Activated naive CD8-positive, alpha-beta T cell treated with anti-CD3 and anti-CD28 coated beads, Interleukin-2, amount 50 U/mL, for 16 hours (primary cell): Measurements from ENCODE around the gene MACF1.

Experiments used
- DNase-seq: peaks from one replicate; pipeline ENCODE4 v3.0.0-alpha.2; 2020; ENCODE audit warnings: low read depth, low spot score

Gene MACF1

DNA sequence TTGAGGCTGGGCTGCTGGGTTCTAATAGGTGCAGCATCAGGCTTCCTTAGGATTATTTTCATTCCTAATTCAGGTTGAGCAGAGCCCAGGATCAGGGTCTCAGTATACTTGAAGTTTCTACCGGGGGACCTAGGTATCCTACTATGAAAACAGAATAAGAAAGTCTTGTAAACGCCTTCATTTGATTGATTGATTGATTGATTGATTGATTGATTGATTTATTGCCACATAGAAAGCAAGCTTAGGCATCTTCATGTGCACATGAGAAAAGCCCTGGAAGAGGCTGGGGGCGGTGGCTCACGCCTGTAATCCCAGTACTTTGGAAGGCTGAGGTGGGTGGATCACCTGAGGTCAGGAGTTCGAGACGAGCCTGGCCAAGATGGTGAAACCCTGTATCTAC is 189.6 kb downstream of the MACF1 start:
- DNase-seq, result no peak

DNA sequence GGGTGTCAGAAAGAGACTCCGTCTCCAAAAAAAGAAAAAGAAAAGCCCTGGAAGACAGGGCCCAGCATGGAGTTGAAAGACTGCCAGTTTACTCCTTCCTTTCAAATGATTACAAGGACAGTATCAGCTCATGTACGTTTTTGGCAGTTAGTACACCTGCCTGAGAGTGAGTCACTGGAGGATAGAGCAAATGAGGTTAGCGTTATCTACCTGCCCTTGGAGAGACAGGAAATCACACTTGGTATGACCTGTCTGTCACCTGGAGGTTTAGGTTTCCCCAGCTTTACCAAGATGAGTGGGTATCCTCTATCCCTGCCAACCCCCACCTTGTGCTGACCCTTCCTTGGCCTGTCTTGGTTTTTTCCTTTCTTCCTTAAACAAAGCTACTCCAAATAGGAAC is 190.1 kb downstream of the MACF1 start:
- no peak for DNase-seq

- DNase-seq, result no peak
Measured at GRCh38 chr1:39395357-39395831, 190.9 kb downstream of the MACF1 start.

GRCh38 chr1:39396671-39397070 is 192.2 kb downstream of the MACF1 start:
- DNase-seq, result no peak

DNA sequence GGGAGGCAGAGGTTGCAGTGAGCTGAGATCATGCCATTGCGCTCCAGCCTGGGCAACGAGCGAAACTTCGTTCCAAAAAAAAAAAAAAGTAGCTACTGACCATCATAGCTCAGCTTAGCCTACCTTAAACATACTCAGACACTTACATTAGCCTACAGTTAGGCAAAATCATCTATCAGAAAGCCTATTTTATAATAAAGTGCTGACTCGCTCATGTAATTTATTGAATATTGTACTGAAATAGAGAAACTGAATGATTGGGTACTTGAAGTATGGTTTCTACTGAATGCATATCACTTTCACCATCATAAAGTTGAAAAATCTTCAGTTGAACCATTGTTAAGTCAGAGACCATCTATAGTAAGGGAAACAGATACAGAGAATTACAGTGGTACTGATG is 193.0 kb downstream of the MACF1 start:
- DNase-seq, result no peak

DNA sequence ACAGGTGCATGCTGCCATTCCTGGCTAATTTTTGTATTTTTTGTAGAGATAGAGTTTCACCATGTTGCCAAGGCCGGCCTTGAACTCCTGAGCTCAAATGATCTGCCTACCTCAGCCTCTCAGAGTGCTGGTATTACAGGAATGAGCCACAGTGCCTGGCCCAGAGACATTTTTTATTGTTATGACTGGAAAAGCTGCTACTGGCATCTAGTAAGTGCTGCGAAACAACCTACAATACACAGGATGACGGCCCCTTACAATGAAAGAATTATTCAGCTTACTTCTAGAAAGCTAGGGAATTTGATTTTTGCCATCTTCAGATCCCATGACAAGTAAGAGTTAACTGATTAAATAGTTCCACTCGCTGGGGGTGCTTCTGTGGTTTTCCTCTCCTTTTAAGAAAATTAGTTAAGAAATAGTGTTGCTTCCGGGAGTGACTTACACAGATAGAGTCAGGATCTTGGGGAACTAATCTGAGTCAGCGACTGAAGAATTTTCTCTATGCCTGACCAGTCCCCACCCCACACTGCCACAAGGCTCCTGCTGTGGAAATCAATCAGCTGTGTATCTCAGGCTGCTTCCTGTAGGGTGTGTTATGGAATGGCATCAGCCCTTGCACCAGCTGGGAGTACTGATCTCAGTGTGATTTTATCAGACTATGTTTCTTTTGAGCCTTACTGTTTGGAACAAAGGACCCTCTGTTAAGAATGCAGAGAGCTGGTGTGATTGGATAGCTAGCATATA is 194.0 kb downstream of the MACF1 start:
- DNase-seq, result no peak

DNA sequence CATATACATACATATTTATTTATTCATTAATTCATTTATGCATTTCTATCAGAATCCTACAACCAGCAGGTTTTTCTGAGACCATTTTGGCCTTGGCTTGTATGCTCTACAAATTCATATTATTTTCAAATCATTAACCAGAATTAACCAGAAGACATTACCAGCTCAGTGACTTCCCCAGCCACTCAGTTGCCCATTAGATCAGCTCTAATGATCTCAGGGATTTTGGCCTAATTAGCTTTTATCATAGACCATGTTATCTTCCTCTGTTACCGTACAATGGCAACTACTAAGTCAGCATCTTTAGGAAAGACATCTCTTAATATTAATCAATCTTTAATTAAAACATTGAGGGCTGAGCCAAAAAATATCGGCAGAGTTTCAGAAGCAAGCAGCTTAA is 196.6 kb downstream of the MACF1 start:
- DNase-seq, result no peak

- no peak for DNase-seq
Measured at GRCh38 chr1:39404876-39405275, 200.4 kb downstream of the MACF1 start.

GRCh38 chr1:39405358-39405757 is 200.9 kb downstream of the MACF1 start:
- no peak for DNase-seq

GRCh38 chr1:39406533-39407450 is 202.3 kb downstream of the MACF1 start:
- no peak for DNase-seq

GRCh38 chr1:39407510-39407895 is 203.0 kb downstream of the MACF1 start:
- no peak for DNase-seq

- DNase-seq, result no peak
Measured at GRCh38 chr1:39407896-39408640, 203.6 kb downstream of the MACF1 start.

- DNase-seq, result peak; percentile 54
Measured at GRCh38 chr1:39408641-39409054, 204.2 kb downstream of the MACF1 start.

GRCh38 chr1:39409055-39409816 is 204.7 kb downstream of the MACF1 start:
- no peak for DNase-seq

DNA sequence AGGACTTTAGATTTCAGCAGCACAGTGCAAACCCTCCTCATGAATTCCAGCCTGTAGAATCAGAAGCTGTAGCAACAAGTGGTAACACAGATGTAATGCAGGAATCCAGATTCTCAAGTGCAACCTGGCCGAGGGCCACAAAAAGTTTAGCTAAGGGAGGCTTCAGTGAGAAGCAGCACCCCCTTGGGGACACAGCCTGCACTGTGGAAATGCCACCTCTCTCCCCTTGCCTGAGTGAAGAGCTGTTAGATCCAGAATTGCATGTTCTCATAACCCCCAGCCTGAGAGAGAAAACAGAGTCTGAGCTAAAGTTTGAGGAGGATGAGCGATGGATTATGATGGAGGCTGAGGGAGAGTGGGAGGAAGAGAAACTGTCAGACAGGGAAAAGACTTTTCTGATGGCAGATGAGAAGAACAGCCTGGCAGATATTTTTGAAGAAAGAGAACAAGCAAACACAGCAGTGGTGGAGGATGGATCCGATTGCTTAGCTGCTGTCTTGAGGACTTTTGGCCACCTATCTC is 206.5 kb downstream of the MACF1 start:
- DNase-seq, result peak; percentile 16

DNA sequence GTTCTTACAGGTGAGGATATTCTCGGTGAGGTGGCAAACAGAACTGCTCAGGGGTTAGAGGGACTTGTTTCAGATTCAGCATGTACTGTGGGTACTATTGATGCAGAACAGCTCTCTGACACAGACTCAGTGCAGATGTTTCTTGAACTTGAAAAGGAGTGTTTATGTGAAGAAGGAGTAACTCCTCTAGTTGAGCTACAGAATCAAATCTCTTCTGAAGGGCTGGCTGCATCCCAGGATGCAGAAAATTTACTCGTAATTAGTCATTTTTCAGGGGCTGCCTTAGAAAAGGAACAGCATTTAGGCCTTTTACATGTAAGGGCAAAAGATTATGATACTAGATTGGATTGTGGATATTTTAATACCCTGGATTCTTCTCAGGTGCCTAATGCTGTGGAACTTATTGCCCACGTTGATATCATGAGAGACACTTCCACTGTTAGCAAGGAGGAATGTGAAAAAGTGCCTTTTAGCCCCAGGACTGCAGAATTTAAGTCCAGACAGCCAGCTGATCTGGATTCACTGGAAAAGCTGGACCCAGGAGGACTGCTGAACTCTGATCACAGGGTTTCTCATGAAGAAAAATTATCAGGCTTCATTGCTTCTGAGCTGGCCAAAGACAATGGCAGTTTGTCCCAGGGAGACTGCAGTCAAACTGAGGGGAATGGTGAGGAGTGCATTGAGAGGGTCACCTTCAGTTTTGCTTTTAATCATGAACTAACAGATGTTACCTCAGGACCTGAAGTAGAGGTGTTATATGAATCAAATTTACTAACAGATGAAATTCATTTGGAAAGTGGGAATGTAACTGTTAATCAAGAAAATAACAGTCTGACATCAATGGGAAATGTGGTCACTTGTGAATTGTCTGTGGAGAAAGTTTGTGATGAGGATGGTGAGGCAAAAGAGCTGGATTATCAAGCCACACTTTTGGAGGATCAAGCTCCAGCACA is 207.3 kb downstream of the MACF1 start:
- no peak for DNase-seq

GRCh38 chr1:39412892-39413291 is 208.4 kb downstream of the MACF1 start:
- no peak for DNase-seq

DNA sequence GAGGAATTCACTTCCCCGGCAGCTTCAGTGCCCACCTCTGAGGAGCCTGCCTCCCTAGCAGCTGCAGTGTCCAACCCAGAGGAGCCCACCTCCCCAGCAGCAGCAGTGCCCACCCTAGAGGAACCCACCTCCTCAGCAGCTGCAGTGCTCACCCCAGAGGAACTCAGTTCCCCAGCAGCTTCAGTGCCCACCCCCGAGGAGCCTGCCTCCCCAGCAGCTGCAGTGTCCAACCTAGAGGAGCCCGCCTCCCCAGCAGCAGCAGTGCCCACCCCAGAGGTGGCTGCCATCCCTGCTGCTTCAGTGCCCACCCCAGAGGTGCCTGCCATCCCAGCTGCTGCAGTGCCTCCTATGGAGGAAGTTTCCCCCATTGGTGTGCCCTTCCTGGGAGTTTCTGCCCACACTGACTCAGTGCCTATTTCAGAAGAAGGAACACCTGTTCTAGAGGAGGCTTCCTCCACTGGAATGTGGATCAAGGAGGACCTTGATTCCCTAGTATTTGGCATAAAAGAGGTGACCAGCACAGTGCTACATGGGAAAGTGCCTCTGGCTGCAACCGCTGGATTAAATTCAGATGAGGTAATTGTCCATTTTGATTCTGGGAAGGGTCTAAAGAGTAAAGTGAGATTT is 209.5 kb downstream of the MACF1 start:
- no peak for DNase-seq

DNA sequence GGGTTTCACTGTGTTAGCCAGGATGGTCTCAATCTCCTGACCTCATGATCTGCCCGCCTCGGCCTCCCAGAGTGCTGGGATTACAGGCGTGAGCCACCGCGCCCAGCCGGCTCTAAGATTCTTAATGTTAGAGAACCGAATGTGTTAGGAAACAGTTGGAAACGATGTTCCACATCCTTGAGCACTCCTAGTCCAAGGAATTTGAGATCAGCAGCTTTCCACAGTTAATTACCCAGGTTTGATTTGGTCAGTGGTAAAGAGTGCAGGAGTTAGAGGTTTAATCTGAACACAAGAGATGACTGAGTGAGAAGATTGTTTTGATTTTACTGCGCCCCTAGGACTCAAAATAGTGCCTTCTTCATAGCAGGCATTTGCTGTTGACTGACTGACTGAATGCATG is 211.1 kb downstream of the MACF1 start:
- no peak for DNase-seq
